Erythroblast (primary cell): ENCODE measurements around the gene KISS1R.

Experiments
- GATA1 ChIP-seq: IDR thresholded peaks from 2 replicates; pipeline ENCODE4 v1.6.1; 2011; ENCODE audit warnings: low read depth, mild to moderate bottlenecking, control low read depth, low read length, moderate library complexity
- POLR2A ChIP-seq: IDR thresholded peaks from 2 replicates; pipeline ENCODE4 v1.6.1; 2011; ENCODE audit warnings: mild to moderate bottlenecking, low read length

- TF ChIP-seq POLR2A (no peak), GATA1 (no peak)
Measured at GRCh38 chr19:944663-945241, 27.6 kb downstream of the KISS1R start.
